C4-2B (cell line): ENCODE measurements around the gene JARID2.

Experiments used
- H3K27ac ChIP-seq: fragments of 450-650 bp; 2 replicates; pipeline ENCODE4 v1.5.1; 2017
- ZFX ChIP-seq: fragments of 450-650 bp; IDR thresholded peaks from 2 replicates; pipeline ENCODE4 v1.6.1; 2017
- TF ChIP-seq, protein P1 (sequence below): fragments of 450-650 bp; conservative IDR thresholded peaks from 2 replicates; pipeline ENCODE4 v1.5.1; 2017; ENCODE audit warnings: mild to moderate bottlenecking

Gene JARID2

DNA sequence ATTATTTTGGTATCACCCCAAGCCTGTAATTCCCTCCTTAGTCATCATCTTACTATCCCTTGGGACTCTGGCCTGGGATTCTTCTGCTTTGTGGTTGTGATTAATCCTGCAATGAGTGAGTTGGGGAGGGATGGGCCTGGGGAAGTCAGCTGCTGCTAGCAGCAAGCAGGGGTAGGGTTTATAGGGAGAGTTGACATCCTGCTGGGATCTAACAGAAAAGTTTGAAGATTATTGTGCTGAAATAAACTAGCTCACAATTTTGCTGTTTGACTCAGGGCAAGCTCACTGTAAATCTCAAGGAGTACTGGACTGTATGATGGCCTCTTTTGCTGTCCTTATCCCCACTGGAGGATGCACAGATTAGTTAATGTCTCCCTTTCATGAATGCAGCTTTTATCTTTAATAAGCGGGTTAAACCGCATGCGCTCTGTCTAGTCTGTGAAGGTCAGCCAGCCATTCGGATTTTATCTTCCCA lies 83.4 kb downstream of the JARID2 start:
- no peak overlapping the region for H3K27ac ChIP-seq
- TF ChIP-seq, protein P1, sequence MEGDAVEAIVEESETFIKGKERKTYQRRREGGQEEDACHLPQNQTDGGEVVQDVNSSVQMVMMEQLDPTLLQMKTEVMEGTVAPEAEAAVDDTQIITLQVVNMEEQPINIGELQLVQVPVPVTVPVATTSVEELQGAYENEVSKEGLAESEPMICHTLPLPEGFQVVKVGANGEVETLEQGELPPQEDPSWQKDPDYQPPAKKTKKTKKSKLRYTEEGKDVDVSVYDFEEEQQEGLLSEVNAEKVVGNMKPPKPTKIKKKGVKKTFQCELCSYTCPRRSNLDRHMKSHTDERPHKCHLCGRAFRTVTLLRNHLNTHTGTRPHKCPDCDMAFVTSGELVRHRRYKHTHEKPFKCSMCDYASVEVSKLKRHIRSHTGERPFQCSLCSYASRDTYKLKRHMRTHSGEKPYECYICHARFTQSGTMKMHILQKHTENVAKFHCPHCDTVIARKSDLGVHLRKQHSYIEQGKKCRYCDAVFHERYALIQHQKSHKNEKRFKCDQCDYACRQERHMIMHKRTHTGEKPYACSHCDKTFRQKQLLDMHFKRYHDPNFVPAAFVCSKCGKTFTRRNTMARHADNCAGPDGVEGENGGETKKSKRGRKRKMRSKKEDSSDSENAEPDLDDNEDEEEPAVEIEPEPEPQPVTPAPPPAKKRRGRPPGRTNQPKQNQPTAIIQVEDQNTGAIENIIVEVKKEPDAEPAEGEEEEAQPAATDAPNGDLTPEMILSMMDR: no peak
- TF ChIP-seq ZFX: no peak

DNA sequence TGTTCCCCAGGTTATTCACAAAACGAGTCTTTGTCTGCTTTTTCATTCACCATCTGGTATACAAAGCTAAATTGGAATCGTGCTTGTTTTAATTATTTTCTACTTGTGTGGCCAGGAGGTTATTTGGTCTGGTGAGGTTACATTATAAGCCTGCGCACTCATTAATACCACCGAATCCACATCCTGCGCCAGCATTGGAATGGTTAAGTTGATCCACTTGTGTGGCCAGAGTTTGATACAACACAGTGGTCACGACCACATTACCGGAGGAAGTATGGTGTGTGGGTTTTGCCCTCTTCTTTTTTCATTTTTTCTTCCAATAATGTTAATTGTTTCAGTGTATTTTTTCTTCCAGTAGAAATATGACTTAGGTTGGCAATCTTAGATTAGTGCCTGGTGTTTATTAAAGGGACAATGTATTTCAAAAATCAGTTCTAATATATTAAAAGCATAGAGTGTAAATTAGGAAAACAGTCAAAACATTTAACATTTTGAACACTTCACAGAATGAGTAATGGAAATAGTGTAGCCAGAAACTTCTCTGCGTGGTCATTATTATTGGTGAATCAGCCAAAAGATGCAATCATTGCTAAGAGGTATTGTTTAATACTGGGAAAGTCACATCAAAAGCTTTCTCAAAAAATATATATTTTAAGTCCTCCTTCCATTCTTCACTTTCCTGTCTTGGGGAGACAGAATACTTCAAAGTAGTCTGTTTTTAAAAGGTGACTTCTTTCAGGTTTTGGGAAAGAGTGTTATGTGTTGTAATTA lies 84.5 kb downstream of the JARID2 start:
- no peak overlapping the region for H3K27ac ChIP-seq
- no peak for TF ChIP-seq ZFX
- TF ChIP-seq, protein P1: no peak

DNA sequence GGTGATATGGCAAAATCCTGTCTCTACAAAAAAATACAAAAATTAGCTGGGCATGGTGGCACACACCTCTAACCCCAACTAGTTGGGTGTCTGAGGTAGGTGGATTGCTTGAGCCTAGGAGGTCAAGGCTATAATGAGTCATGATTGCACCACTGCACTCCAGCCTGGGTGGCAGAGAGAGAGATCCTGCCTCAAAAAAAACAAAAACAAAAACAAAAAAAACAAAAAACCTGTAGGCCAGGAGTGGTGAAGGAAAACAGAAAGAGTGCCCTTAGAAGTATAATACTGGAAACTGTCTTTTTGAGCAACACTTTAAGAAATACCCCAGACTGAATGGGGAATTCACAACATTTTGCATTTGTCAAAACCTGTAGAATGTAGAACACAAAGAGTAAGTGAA lies 85.3 kb downstream of the JARID2 start:
- H3K27ac ChIP-seq: no peak overlapping the region

DNA sequence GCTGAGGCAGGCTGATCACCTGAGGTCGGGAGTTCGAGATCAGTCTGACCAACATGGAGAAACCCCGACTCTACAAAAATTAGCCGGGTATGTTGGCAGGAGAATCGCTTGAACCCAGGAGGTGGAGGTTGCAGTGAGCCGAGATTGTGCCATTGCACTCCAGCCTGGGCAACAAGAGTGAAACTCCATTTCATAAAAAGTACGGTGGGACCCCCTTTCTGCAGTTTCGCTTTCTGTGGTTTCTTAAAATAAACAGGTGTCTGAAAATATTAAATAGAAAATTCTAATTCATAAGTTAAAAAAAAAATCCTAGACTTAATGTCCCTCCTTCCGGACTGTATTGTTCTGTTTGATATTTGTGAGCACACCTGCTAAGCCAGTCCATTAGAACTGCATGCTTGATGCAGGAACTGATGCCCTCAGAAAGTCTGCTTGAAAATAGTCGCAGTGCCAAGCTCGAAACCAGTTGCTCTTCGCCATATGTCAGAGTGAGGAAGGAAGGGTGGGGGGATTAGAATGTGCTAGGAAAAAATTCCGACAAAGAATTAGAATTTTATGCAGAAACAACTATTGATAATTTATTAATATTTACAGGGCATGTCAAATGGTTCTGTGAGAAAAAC lies 85.9 kb downstream of the JARID2 start:
- TF ChIP-seq, protein P1: no peak

More for the DNA sequence above, 85.3 kb downstream of the JARID2 start:
- no peak for TF ChIP-seq ZFX
- TF ChIP-seq, protein P1: no peak

DNA sequence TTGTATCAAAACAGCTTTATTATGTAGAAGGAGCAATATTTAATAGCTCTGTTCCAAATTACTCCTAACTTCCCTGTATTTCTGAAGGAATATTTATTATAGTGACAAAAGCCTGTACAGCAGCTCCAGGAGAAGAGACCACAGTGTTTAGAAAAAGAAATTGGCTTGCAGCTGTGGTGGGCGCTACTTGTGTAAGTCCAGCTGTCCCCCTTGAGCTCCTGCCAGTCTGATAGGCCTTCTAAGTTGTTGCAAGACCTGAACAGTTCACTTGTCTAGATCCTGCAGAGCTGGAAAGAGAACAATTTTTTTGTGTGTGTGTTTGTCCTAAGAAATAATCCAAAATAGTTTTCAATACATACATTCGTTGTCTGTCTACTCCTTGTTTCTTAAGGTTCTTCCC lies 86.6 kb downstream of the JARID2 start:
- TF ChIP-seq, protein P1: no peak
- TF ChIP-seq ZFX: no peak
- no peak overlapping the region for H3K27ac ChIP-seq

More for the DNA sequence above, 85.9 kb downstream of the JARID2 start:
- H3K27ac ChIP-seq: no peak overlapping the region

DNA sequence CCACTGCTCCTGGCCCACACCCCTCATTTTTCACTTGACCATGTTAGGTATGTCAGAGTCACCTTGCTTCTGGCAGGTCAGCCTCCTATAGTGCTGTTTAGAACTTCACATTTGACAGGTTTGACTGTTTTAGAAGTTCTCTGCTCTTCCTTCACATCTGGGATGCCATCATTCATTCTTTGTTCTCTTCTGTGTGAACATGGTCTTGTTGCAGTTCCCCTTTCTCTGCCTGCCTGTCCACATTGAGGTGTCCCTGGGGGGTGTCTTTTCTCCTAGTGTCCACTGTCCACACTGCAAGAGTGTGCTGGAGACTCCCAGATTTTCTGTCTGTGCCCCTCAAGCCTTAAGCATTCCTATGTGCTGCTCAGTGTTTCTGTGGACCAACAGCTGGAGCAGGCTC lies 89.5 kb downstream of the JARID2 start:
- no peak overlapping the region for H3K27ac ChIP-seq
- TF ChIP-seq ZFX: no peak

DNA sequence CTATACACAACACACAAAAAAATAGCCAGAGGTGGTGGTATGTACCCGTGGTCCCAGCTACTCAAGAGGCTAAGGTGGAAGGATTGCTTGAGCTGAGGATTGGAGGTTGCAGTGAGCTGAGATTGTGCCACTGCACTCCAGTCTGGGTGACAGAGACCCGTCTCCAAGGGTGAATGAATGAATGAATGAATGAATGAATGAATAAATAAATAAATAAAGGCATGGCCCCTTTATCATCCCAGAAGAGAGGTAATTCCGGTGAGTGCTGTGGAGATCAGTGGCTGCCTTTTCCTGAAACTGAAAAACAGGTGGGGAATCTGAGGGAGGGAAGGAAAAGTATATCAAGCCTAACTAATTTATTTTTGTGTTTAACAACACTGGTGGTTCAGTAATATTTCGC lies 90.0 kb downstream of the JARID2 start:
- TF ChIP-seq ZFX: no peak
- TF ChIP-seq, protein P1: no peak
- no peak overlapping the region for H3K27ac ChIP-seq
